Osteocyte (in vitro differentiated cells): ENCODE measurements around the gene NKAP. TPM values are rescaled to one million over a fixed set of nuclear protein-coding genes. Genes with fewer than 3 reads are reported as not detected.

ENCODE experiments used
- DNase-seq: peaks from one replicate; pipeline ENCODE4 v3.0.0; 2021; ENCODE audit warnings: mixed read lengths; ENCODE audit not compliant: unreplicated experiment; ENCODE audit errors: extremely low spot score
- H3K27ac Mint-ChIP-seq: one replicate; pipeline ENCODE4 v1.8.0; 2021; ENCODE audit warnings: mild to moderate bottlenecking, mixed read lengths; ENCODE audit not compliant: unreplicated experiment
- H3K27me3 Mint-ChIP-seq: one replicate; pipeline ENCODE4 v1.8.0; 2021; ENCODE audit warnings: mixed read lengths; ENCODE audit not compliant: unreplicated experiment
- H3K36me3 Mint-ChIP-seq: one replicate; pipeline ENCODE4 v1.8.0; 2021; ENCODE audit warnings: mixed read lengths; ENCODE audit not compliant: unreplicated experiment
- H3K4me1 Mint-ChIP-seq: one replicate; pipeline ENCODE4 v1.8.0; 2021; ENCODE audit warnings: mixed read lengths; ENCODE audit not compliant: unreplicated experiment
- H3K4me3 Mint-ChIP-seq: one replicate; pipeline ENCODE4 v1.8.0; 2021; ENCODE audit warnings: mild to moderate bottlenecking, moderate library complexity, mixed read lengths; ENCODE audit not compliant: unreplicated experiment
- H3K9me3 Mint-ChIP-seq: one replicate; pipeline ENCODE4 v1.8.0; 2021; ENCODE audit warnings: mixed read lengths; ENCODE audit not compliant: unreplicated experiment
- total RNA-seq: library from RNA; stranded (reverse); gene quantifications from 2 replicates; pipeline ENCODE4 v1.2.1, GENCODE V29; 2021
- TF ChIP-seq, protein P1 (sequence below): fragments of 200-600 bp; sonication (generic); IDR thresholded peaks from 2 replicates; pipeline ENCODE4 v1.5.0; 2021; ENCODE audit warnings: antibody characterized with exemption, mild to moderate bottlenecking, moderate library complexity

Gene NKAP
- total RNA-seq, 1 donor from 2014 or later = 9.7 TPM

DNA sequence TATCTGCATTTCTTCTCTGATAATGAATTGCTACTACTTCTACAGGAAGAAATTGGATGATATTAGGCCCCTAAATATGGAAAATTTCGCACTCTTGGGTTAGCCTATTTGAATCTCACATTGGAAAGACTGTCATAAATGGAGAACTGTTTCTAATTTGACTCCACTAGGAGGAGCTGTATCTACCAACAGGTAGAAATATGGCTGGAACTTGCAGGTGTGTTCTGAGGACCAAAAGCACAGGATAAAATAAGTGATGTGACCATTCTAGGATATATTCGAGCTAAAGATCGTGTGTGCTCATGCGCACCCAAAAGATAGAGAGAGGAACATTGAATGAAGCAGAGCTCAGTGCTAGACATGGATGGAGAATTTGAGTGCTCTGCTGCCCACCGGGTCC, 4.8 kb upstream of the NKAP start:
- Mint-ChIP-seq H3K36me3 (no peaks in the 10 kb centered on the region), H3K27ac (no peak overlapping the region), H3K9me3 (no peaks in the 10 kb centered on the region), H3K4me1 (peaks cover 3% of the 10 kb centered on the region), H3K4me3 (no peak overlapping the region), H3K27me3 (peaks cover 8% of the 10 kb centered on the region)
- TF ChIP-seq, protein P1, sequence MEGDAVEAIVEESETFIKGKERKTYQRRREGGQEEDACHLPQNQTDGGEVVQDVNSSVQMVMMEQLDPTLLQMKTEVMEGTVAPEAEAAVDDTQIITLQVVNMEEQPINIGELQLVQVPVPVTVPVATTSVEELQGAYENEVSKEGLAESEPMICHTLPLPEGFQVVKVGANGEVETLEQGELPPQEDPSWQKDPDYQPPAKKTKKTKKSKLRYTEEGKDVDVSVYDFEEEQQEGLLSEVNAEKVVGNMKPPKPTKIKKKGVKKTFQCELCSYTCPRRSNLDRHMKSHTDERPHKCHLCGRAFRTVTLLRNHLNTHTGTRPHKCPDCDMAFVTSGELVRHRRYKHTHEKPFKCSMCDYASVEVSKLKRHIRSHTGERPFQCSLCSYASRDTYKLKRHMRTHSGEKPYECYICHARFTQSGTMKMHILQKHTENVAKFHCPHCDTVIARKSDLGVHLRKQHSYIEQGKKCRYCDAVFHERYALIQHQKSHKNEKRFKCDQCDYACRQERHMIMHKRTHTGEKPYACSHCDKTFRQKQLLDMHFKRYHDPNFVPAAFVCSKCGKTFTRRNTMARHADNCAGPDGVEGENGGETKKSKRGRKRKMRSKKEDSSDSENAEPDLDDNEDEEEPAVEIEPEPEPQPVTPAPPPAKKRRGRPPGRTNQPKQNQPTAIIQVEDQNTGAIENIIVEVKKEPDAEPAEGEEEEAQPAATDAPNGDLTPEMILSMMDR = no peak
- DNase-seq = no peak

DNA sequence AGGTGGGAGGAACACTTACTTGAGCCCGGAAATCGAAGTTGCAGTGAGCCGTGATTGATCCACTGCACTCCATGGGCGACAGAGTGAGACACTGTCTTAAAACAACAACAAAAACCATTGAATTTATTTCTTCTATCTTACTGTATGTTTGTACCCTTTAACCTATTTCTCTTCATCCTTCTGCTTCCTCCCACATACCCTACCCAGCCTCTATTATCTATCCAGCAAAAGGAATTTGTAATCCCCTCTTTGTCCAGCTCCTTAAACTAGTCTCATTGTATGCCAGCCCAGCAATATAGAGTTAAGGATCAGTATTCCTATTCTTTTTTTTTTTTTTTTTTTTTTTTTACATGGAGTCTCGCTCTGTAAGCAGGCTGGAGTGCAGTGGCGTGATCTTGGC, 1.9 kb upstream of the NKAP start:
- Mint-ChIP-seq H3K27me3 (peaks cover 2% of the 10 kb centered on the region), H3K36me3 (no peaks in the 10 kb centered on the region), H3K27ac (no peak overlapping the region), H3K9me3 (no peaks in the 10 kb centered on the region), H3K4me1 (peaks cover 16% of the 10 kb centered on the region), H3K4me3 (no peak overlapping the region)
- no peak for DNase-seq
- TF ChIP-seq, protein P1 = no peak

GRCh38 chrX:119942831-119943184, 743 bp downstream of the NKAP start:
- TF ChIP-seq, protein P1 = no peak
- H3K9me3 Mint-ChIP-seq = no peaks in the 10 kb centered on the region
- peak overlapping the region; percentile 90 for H3K4me3 Mint-ChIP-seq
- H3K4me1 Mint-ChIP-seq = peaks cover 16% of the 10 kb centered on the region
- H3K27ac Mint-ChIP-seq = peak overlapping the region; percentile 92
- H3K27me3 Mint-ChIP-seq = no peaks in the 10 kb centered on the region
- no peaks in the 10 kb centered on the region for H3K36me3 Mint-ChIP-seq
- no peak for DNase-seq

GRCh38 chrX:119942173-119942819, 1.3 kb downstream of the NKAP start:
- DNase-seq = no peak
- H3K36me3 Mint-ChIP-seq = no peaks in the 10 kb centered on the region
- peaks cover 16% of the 10 kb centered on the region for H3K4me1 Mint-ChIP-seq
- H3K27me3 Mint-ChIP-seq = no peaks in the 10 kb centered on the region
- H3K9me3 Mint-ChIP-seq = no peaks in the 10 kb centered on the region
- H3K27ac Mint-ChIP-seq = peak overlapping the region; percentile 92
- peak overlapping the region; percentile 90 for H3K4me3 Mint-ChIP-seq
- TF ChIP-seq, protein P1 = no peak

DNA sequence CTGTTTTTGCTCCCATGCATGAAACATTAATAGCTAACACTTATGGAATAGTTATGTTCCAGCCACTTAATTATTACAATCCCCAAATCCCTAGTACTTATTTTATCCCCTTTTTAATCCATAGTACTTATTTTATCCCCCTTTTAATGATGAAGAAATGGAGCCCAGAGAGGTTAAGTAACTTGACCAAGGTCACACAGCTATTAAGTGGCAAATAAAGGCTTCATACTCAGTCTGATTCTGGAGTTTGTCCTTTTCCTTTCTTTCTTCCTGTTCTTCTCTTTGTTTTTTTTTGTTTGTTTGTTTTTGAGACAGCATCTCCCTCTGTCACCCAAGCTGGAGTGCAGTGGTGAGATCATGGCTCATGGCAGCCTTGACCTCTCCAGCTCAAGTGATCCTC, 2.2 kb downstream of the NKAP start:
- Mint-ChIP-seq H3K9me3 (no peaks in the 10 kb centered on the region), H3K36me3 (no peaks in the 10 kb centered on the region), H3K27me3 (no peaks in the 10 kb centered on the region), H3K4me1 (peaks cover 16% of the 10 kb centered on the region), H3K27ac (no peak overlapping the region), H3K4me3 (no peak overlapping the region)
- DNase-seq = no peak
- TF ChIP-seq, protein P1 = no peak
